K562 (cell line): ENCODE measurements around the gene DOP1B. TPM values are rescaled to one million over a fixed set of nuclear protein-coding genes. Genes with fewer than 3 reads are reported as not detected.

Source experiments
- ATAC-seq: fragments of 200-7000 bp; cut with Tn5 transposase; 3 replicates; pipeline ENCODE4 v1.9.1; 2020; ENCODE audit warnings: moderate library complexity
- BruUV-seq: library from RNA; stranded (reverse); fragments of 400-500 nt; replicated peaks from 2 replicates; lab custom pipeline; 2021; lab: Mats Ljungman, UMichigan
- CTCF ChIA-PET: fragments of 300-600 bp; formaldehyde crosslinking; extraction: SDS; loops from one replicate; lab custom pipeline; 2021; ENCODE audit warnings: low intra/inter-chr PET ratio; lab: Yijun Ruan, JAX
- POLR2A ChIA-PET: fragments of 300-600, 350-650 bp; sonication (Branson Sonifier 250); formaldehyde crosslinking; extraction: SDS; loops from one replicate; lab custom pipeline; 2021; ENCODE audit warnings: antibody characterized with exemption, inconsistent platforms; lab: Yijun Ruan, JAX
- DNase-seq, 4 experiments: peaks; one replicate each; pipeline versions ENCODE4 v3.0.0 to v3.0.0-alpha.2; 2011 to 2018; ENCODE audit warnings: low spot score in 3 of 4, mixed read lengths in 3 of 4; ENCODE audit errors: extremely low read depth in 1 of 4
- FAIRE-seq: peaks from 2 replicates; lab custom pipeline; 2011; peaks lifted over from hg19 to GRCh38; lab: Jason Lieb, UNC
- H2AFZ ChIP-seq: 2 replicates; pipeline ENCODE4 v1.6.0; 2011; ENCODE audit warnings: low read depth, low read length, control low read depth, inconsistent platforms
- H3K27ac ChIP-seq: fragments of 200-600 bp; 3 replicates; pipeline ENCODE4 v1.8.0; 2011; ENCODE audit warnings: low read depth, mild to moderate bottlenecking, control low read depth, inconsistent platforms, low read length, moderate library complexity, mixed read lengths; ENCODE audit errors: extremely low read depth
- H3K27me3 ChIP-seq, 2 experiments: fragments of 300-600 bp in 1 of 2; 2 replicates in 1 of 2; 3 replicates in 1 of 2; pipeline versions ENCODE4 v1.6.0 to v1.8.0; 2011; ENCODE audit warnings: inconsistent platforms in 2 of 2, low read length in 2 of 2, mild to moderate bottlenecking in 1 of 2, mixed read lengths in 1 of 2, moderate library complexity in 1 of 2; ENCODE audit not compliant: control insufficient read depth in 2 of 2, insufficient read depth in 2 of 2
- H3K36me3 ChIP-seq: fragments of 300-600 bp; 3 replicates; pipeline ENCODE4 v1.8.0; 2011; ENCODE audit warnings: mild to moderate bottlenecking, low read length, inconsistent platforms; ENCODE audit not compliant: control insufficient read depth, insufficient read depth
- H3K4me1 ChIP-seq, 2 experiments: fragments of 200-600 bp in 1 of 2; replicated peaks in 1 of 2; 2 replicates in 1 of 2; 3 replicates in 1 of 2; pipeline versions ENCODE4 v1.5.1 to v1.8.0; 2011; ENCODE audit warnings: inconsistent platforms in 2 of 2, low read length in 2 of 2, mild to moderate bottlenecking in 1 of 2, mixed read lengths in 1 of 2, moderate library complexity in 1 of 2; ENCODE audit not compliant: control insufficient read depth in 2 of 2, insufficient read depth in 2 of 2
- H3K4me2 ChIP-seq: 2 replicates; pipeline ENCODE4 v1.6.1; 2011; ENCODE audit warnings: low read length, control low read depth, inconsistent platforms, mixed read lengths; ENCODE audit not compliant: insufficient read depth
- H3K4me3 ChIP-seq: fragments of 200-600 bp; sonication (generic), shearing (Covaris generic); 2 replicates; pipeline ENCODE4 v1.5.1; 2016; ENCODE audit warnings: control low read depth, inconsistent platforms
- H3K79me2 ChIP-seq: fragments of 200-600 bp; 3 replicates; pipeline ENCODE4 v1.8.0; 2011; ENCODE audit warnings: low read length, inconsistent platforms; ENCODE audit not compliant: control insufficient read depth, insufficient read depth
- H3K9ac ChIP-seq, 2 experiments: 2 replicates each; pipeline versions ENCODE4 v1.6.0 to v1.6.1; 2011; ENCODE audit warnings: low read depth in 2 of 2, low read length in 2 of 2, control low read depth in 1 of 2, inconsistent platforms in 1 of 2, mild to moderate bottlenecking in 1 of 2, mixed read lengths in 1 of 2; ENCODE audit not compliant: insufficient read depth in 1 of 2
- H3K9me1 ChIP-seq: one replicate; pipeline ENCODE4 v1.6.0; 2011; ENCODE audit warnings: inconsistent platforms, mild to moderate bottlenecking, low read length, moderate library complexity; ENCODE audit not compliant: control insufficient read depth, insufficient read depth
- H3K9me3 ChIP-seq: replicated peaks from 2 replicates; pipeline ENCODE4 v1.5.1; 2011; ENCODE audit warnings: low read depth, low read length, inconsistent platforms; ENCODE audit not compliant: control insufficient read depth, insufficient read depth
- H4K20me1 ChIP-seq: replicated peaks from 2 replicates; pipeline ENCODE4 v1.6.1; 2011; ENCODE audit warnings: low read length, inconsistent platforms, mixed read lengths; ENCODE audit not compliant: control insufficient read depth, insufficient read depth
- MCM3 ChIP-seq: fragments of 450-650 bp; IDR thresholded peaks from 2 replicates; pipeline ENCODE4 v1.6.1; 2016
- ZNF41 ChIP-seq: fragments of 250-450 bp; sonication (Bioruptor Pico); conservative IDR thresholded peaks from 2 replicates; pipeline ENCODE4 v1.4.0; 2020; ENCODE audit warnings: mild to moderate bottlenecking
- WGBS: fragments of 100-300 bp; shearing (Covaris generic); methylation state at CpG from one replicate; pipeline ENCODE4 v1.1.6; 2016; ENCODE audit warnings: low coverage, mixed read lengths; ENCODE audit not compliant: insufficient coverage; ENCODE audit errors: missing lambda C conversion rate; 5-methylcytosine and 5-hydroxymethylcytosine counted together
- in situ Hi-C: fragments of 300-500 bp; cut with MboI; formaldehyde crosslinking; loops from 4 replicates; pipeline ENCODE4 v1.15.0; 2018; ENCODE audit warnings: inconsistent platforms, mixed read lengths
- intact Hi-C: fragments of 100-400 bp; cut with micrococcal nuclease; formaldehyde crosslinking; loops from 2 replicates; pipeline ENCODE4 v1.14.2; 2022
- polyA plus RNA-seq, 8 experiments: library from polyadenylated mRNA; depleted of rRNA in 4 of 8; stranded (reverse) in 5 of 8; unstranded in 3 of 8; fragments of >200 nt; fragmentation: Nextera tagmentation in 2 of 8; fragmentation: Illumina TruSeq in 1 of 8; extraction: Ambion mirVana in 2 of 8; extraction: Trizol in 1 of 8; gene quantifications; 2 replicates each; pipeline versions ENCODE4 v1.2.1 to v1.2.3, GENCODE V29; 2011 to 2014; ENCODE audit warnings: inconsistent platforms in 1 of 8, missing spikeins in 1 of 8
- total RNA-seq, 7 experiments: library from RNA; depleted of rRNA in 6 of 7; stranded (reverse); fragments of >200 nt in 6 of 7; fragmentation: Illumina TruSeq in 2 of 7; extraction: Trizol in 2 of 7; gene quantifications; 2 replicates each; pipeline versions ENCODE4 v1.2.1 to v1.2.3, GENCODE V29; 2011 to 2021; ENCODE audit warnings: low replicate concordance in 1 of 7
- TF ChIP-seq, protein P1 (sequence below): fragments of 450-650 bp; IDR thresholded peaks from 2 replicates; pipeline ENCODE4 v1.6.1; 2017; ENCODE audit warnings: mild to moderate bottlenecking, moderate library complexity
- TF ChIP-seq, protein P2 (sequence below): sonication (generic); formaldehyde crosslinking; IDR thresholded peaks from 2 replicates; pipeline ENCODE4 v1.8.1; 2023; ENCODE audit warnings: mild to moderate bottlenecking, missing genetic modification reagents

Gene DOP1B
- total and polyA plus RNA-seq, 9 of the 15 experiments (the other 6 are each of a cell fraction or from before 2014, with no cell fraction given) = 0.04 to 2.2 (median 0.68) TPM

DNA sequence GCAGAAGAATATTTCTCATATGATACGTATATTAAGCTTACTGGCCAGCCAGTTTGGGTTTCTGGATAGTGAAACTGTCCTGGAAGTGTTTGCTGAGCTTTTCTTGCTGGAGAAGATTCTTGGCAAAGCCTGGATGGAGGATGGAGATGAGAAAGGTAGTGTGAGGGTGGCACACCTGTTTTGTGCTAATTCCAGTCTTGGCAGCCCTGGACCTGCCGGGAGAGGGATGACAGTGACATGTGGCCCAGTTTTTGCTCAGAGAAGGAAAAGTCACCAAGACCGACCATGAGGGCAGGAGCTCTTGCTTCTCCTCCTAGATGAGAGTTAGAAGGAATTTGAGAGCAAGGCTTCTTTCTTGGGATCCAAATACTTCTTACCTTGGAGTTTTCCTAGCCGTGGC is 34.1 kb downstream of the DOP1B start:
- no peaks in the 10 kb centered on the region for H3K79me2 ChIP-seq
- no peak for ATAC-seq
- in situ Hi-C loops (no loop called here), intact Hi-C loops (no loop called here)
- 0 out of 2 replicates have a peak, but pooled peaks cover 5% of the 10 kb centered on the region for H4K20me1 ChIP-seq
- H2AFZ ChIP-seq = no peak overlapping the region
- H3K36me3 ChIP-seq = no peaks in the 10 kb centered on the region
- no TSS peak for BruUV-seq
- H3K9me3 ChIP-seq = no peaks in the 10 kb centered on the region
- H3K4me3 ChIP-seq = no peak overlapping the region
- H3K27me3 ChIP-seq = peaks cover 26 to 38% of the 10 kb centered on the region in 2 experiments; a peak in 4 of 5 replicates
- POLR2A ChIA-PET = interaction anchor here (0.7 to 1.7 kb wide), 3 partner anchors 8 to 543 kb away, joined by 3 to 4 read pairs (median 3); no protein-coding TSS in a partner anchor
- H3K4me2 ChIP-seq = no peak overlapping the region
- H3K4me1 ChIP-seq = no peaks in the 10 kb centered on the region; a peak in 1 of 5 replicates
- CTCF ChIA-PET = no interaction called here
- DNase-seq = no peak
- H3K9ac ChIP-seq = no peak overlapping the region
- FAIRE-seq = no peak
- WGBS = 2% methylated on average over 4 of the region's 4 CpGs
- H3K9me1 ChIP-seq = no peaks in the 10 kb centered on the region
- TF ChIP-seq ZNF41 (CRISPR knock-in tag) (no peak), MCM3 (no peak)
- TF ChIP-seq, protein P1, sequence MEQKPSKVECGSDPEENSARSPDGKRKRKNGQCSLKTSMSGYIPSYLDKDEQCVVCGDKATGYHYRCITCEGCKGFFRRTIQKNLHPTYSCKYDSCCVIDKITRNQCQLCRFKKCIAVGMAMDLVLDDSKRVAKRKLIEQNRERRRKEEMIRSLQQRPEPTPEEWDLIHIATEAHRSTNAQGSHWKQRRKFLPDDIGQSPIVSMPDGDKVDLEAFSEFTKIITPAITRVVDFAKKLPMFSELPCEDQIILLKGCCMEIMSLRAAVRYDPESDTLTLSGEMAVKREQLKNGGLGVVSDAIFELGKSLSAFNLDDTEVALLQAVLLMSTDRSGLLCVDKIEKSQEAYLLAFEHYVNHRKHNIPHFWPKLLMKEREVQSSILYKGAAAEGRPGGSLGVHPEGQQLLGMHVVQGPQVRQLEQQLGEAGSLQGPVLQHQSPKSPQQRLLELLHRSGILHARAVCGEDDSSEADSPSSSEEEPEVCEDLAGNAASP = no peak
- TF ChIP-seq, protein P2, sequence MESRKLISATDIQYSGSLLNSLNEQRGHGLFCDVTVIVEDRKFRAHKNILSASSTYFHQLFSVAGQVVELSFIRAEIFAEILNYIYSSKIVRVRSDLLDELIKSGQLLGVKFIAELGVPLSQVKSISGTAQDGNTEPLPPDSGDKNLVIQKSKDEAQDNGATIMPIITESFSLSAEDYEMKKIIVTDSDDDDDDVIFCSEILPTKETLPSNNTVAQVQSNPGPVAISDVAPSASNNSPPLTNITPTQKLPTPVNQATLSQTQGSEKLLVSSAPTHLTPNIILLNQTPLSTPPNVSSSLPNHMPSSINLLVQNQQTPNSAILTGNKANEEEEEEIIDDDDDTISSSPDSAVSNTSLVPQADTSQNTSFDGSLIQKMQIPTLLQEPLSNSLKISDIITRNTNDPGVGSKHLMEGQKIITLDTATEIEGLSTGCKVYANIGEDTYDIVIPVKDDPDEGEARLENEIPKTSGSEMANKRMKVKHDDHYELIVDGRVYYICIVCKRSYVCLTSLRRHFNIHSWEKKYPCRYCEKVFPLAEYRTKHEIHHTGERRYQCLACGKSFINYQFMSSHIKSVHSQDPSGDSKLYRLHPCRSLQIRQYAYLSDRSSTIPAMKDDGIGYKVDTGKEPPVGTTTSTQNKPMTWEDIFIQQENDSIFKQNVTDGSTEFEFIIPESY (CRISPR knock-in tag) = no peak
- TF ChIP-seq, all 486 proteins: peak for 0
- no peak overlapping the region for H3K27ac ChIP-seq
